ENCODE results near the gene NBEAL2. TPM values are rescaled to one million over a fixed set of nuclear protein-coding genes. Genes with fewer than 3 reads are reported as not detected.

Gene NBEAL2
- total and polyA plus RNA-seq, 2 of the 4 experiments (the other 2 are of a cell fraction): 2.2 to 12.5 TPM

DNA sequence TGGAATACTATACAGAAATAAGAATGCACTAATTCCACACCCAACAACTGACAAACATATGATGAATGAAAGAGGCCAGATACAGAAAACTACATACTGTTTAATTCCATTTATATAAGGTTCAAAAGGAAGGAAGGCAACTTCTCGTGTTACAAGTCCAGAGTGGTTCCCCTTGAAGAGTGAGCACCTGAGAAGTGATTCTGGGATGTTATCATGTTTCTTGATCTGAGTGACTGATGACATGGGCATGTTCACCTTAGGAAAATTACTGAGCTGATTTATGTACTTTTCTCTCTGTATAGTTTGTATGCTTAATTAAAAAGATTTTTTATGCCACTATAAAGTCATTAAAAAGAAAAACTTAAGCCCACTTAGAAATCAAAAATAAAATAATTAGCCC lies 16.5 kb upstream of the NBEAL2 start:
- Histone ChIP-seq H3K79me1 (ENCODE audit: low read depth in 1 of 2, low read length in 2 of 2) (peaks cover 28 to 76% of the 10 kb centered on the region in 2 experiments), H2BK15ac (ENCODE audit: low read depth, low read length) (no peak overlapping the region), H4K5ac (ENCODE audit: low read depth, low read length) (no peak overlapping the region), H3K4me3 (ENCODE audit: insufficient read depth, low read depth, low read length) (no peak overlapping the region), H3K36me3 (ENCODE audit: control insufficient read depth, insufficient read depth, low read length) (peaks cover 7% of the 10 kb centered on the region), H2BK20ac (ENCODE audit: low read depth, low read length) (no peak overlapping the region), H3K9me1 (ENCODE audit: insufficient read depth, low read length) (peaks cover 29% of the 10 kb centered on the region), H3K4me2 (ENCODE audit: low read depth, low read length) (no peak overlapping the region), H4K20me1 (ENCODE audit: insufficient read depth, low read length) (peaks cover 76% of the 10 kb centered on the region), H2AK5ac (ENCODE audit: low read depth, low read length) (no peak overlapping the region), H4K91ac (ENCODE audit: insufficient read depth, low read depth, low read length) (no peak overlapping the region), H3K56ac (ENCODE audit: extremely low read depth, insufficient read depth, low read length) (no peak overlapping the region), H2AK9ac (replicated peaks; ENCODE audit: low read depth, low read length, poor library complexity) (no peak overlapping the region), H3K4me1 (ENCODE audit: control insufficient read depth, insufficient read depth, low read length) (peaks cover 18% of the 10 kb centered on the region), H3K14ac (replicated peaks; ENCODE audit: low read depth, low read length) (no peak overlapping the region), H3K9me3 (ENCODE audit: control insufficient read depth, insufficient read depth, low read length) (no peaks in the 10 kb centered on the region), H2AFZ (replicated peaks; ENCODE audit: low read length, poor library complexity) (no peak overlapping the region), H3K4ac (ENCODE audit: low read depth, low read length) (no peak overlapping the region), H3K27ac (ENCODE audit: insufficient read depth, low read length) (no peak overlapping the region), H3K27me3 (ENCODE audit: control insufficient read depth, insufficient read depth, low read length) (no peaks in the 10 kb centered on the region), H3K23ac (ENCODE audit: low read depth, low read length) (0 out of 2 replicates have a peak overlapping the region, but pooled peaks have one; percentile 29), H2BK120ac (ENCODE audit: low read depth, low read length) (no peak overlapping the region), H3K9ac (ENCODE audit: low read depth, low read length) (no peak overlapping the region), H3K18ac (ENCODE audit: low read depth, low read length) (no peak overlapping the region), H4K8ac (ENCODE audit: low read depth in 2 of 2, low read length in 2 of 2) (no peak overlapping the region), H2BK5ac (ENCODE audit: low read depth, low read length, poor library complexity, severe bottlenecking) (no peak overlapping the region)
- DNase-seq (no peak), ATAC-seq (ENCODE audit: low read depth) (no peak)
- CTCF ChIA-PET: no interaction called here
- TF ChIP-seq CEBPB (IDR thresholded peaks at IDR 0.05; ENCODE audit: low read depth, low read length) (no peak), MXI1 (IDR thresholded peaks at IDR 0.05; ENCODE audit: borderline replicate concordance, low read depth, low read length) (no peak), RFX5 (IDR thresholded peaks at IDR 0.05; ENCODE audit: low read depth, low read length) (no peak), NFE2L2 (IDR thresholded peaks at IDR 0.05; ENCODE audit: low read depth, low read length) (no peak), FOS (IDR thresholded peaks at IDR 0.05; ENCODE audit: low read depth, low read length) (no peak), RCOR1 (IDR thresholded peaks at IDR 0.05; ENCODE audit: insufficient replicate concordance, low read length) (no peak), BHLHE40 (IDR thresholded peaks at IDR 0.05; ENCODE audit: low read depth, low read length) (no peak), MAZ (IDR thresholded peaks at IDR 0.05; ENCODE audit: borderline replicate concordance, low read depth, low read length) (no peak), RAD21 (IDR thresholded peaks at IDR 0.05; ENCODE audit: low read length) (no peak), POLR2A (IDR thresholded peaks at IDR 0.05; ENCODE audit: low read depth, low read length) (no peak), CHD1 (IDR thresholded peaks at IDR 0.05; ENCODE audit: low read depth, low read length) (no peak), SMC3 (IDR thresholded peaks at IDR 0.05; ENCODE audit: low read depth, low read length) (no peak), MAFK (IDR thresholded peaks at IDR 0.05; ENCODE audit: low read depth, low read length) (no peak)
- TF ChIP-seq, protein P1, sequence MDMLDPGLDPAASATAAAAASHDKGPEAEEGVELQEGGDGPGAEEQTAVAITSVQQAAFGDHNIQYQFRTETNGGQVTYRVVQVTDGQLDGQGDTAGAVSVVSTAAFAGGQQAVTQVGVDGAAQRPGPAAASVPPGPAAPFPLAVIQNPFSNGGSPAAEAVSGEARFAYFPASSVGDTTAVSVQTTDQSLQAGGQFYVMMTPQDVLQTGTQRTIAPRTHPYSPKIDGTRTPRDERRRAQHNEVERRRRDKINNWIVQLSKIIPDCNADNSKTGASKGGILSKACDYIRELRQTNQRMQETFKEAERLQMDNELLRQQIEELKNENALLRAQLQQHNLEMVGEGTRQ (IDR thresholded peaks at IDR 0.05; ENCODE audit: low read depth, low read length): no peak
- TF ChIP-seq, protein P2, sequence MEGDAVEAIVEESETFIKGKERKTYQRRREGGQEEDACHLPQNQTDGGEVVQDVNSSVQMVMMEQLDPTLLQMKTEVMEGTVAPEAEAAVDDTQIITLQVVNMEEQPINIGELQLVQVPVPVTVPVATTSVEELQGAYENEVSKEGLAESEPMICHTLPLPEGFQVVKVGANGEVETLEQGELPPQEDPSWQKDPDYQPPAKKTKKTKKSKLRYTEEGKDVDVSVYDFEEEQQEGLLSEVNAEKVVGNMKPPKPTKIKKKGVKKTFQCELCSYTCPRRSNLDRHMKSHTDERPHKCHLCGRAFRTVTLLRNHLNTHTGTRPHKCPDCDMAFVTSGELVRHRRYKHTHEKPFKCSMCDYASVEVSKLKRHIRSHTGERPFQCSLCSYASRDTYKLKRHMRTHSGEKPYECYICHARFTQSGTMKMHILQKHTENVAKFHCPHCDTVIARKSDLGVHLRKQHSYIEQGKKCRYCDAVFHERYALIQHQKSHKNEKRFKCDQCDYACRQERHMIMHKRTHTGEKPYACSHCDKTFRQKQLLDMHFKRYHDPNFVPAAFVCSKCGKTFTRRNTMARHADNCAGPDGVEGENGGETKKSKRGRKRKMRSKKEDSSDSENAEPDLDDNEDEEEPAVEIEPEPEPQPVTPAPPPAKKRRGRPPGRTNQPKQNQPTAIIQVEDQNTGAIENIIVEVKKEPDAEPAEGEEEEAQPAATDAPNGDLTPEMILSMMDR (conservative IDR thresholded peaks at IDR 0.05; ENCODE audit: low read depth, low read length): no peak
- TF ChIP-seq, protein P3, sequence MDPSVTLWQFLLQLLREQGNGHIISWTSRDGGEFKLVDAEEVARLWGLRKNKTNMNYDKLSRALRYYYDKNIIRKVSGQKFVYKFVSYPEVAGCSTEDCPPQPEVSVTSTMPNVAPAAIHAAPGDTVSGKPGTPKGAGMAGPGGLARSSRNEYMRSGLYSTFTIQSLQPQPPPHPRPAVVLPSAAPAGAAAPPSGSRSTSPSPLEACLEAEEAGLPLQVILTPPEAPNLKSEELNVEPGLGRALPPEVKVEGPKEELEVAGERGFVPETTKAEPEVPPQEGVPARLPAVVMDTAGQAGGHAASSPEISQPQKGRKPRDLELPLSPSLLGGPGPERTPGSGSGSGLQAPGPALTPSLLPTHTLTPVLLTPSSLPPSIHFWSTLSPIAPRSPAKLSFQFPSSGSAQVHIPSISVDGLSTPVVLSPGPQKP (IDR thresholded peaks at IDR 0.05; ENCODE audit: borderline replicate concordance, low read depth, low read length): no peak
- in situ Hi-C loops (cut with MboI; ENCODE audit: low sequenced_read_pairs) (no loop called here), intact Hi-C loops (cut with micrococcal nuclease) (no loop called here), dilution Hi-C loops (cut with HindIII; ENCODE audit: low sequenced_read_pairs, unreplicated experiment) (no loop called here)
- BruUV-seq (replicated peaks): no TSS peak
- no CpG with 5 or more reads among the region's 1 CpG for WGBS, 2 experiments (ENCODE audit: extremely low coverage in 2 of 2, insufficient read length in 1 of 2)
- POLR2A ChIA-PET (ENCODE audit: unreplicated experiment): no interaction called here
